K562 (cell line): ENCODE results near the gene CNOT1. TPM values are rescaled to one million over a fixed set of nuclear protein-coding genes. Genes with fewer than 3 reads are reported as not detected.

ENCODE experiments used
- ATAC-seq: fragments of 200-7000 bp; cut with Tn5 transposase; 3 replicates; pipeline ENCODE4 v1.9.1; 2020; ENCODE audit warnings: moderate library complexity
- BruUV-seq: library from RNA; stranded (reverse); fragments of 400-500 nt; replicated peaks from 2 replicates; lab custom pipeline; 2021; lab: Mats Ljungman, UMichigan
- CTCF ChIA-PET: fragments of 300-600 bp; formaldehyde crosslinking; extraction: SDS; loops from one replicate; lab custom pipeline; 2021; ENCODE audit warnings: low intra/inter-chr PET ratio; lab: Yijun Ruan, JAX
- POLR2A ChIA-PET: fragments of 300-600, 350-650 bp; sonication (Branson Sonifier 250); formaldehyde crosslinking; extraction: SDS; loops from one replicate; lab custom pipeline; 2021; ENCODE audit warnings: antibody characterized with exemption, inconsistent platforms; lab: Yijun Ruan, JAX
- DNase-seq, 4 experiments: peaks; one replicate each; pipeline versions ENCODE4 v3.0.0 to v3.0.0-alpha.2; 2011 to 2018; ENCODE audit warnings: low spot score in 3 of 4, mixed read lengths in 3 of 4; ENCODE audit errors: extremely low read depth in 1 of 4
- FAIRE-seq: peaks from 2 replicates; lab custom pipeline; 2011; peaks lifted over from hg19 to GRCh38; lab: Jason Lieb, UNC
- H2AFZ ChIP-seq: 2 replicates; pipeline ENCODE4 v1.6.0; 2011; ENCODE audit warnings: low read depth, low read length, control low read depth, inconsistent platforms
- H3K27ac ChIP-seq: fragments of 200-600 bp; 3 replicates; pipeline ENCODE4 v1.8.0; 2011; ENCODE audit warnings: low read depth, mild to moderate bottlenecking, control low read depth, inconsistent platforms, low read length, moderate library complexity, mixed read lengths; ENCODE audit errors: extremely low read depth
- H3K27me3 ChIP-seq, 2 experiments: fragments of 300-600 bp in 1 of 2; 2 replicates in 1 of 2; 3 replicates in 1 of 2; pipeline versions ENCODE4 v1.6.0 to v1.8.0; 2011; ENCODE audit warnings: inconsistent platforms in 2 of 2, low read length in 2 of 2, mild to moderate bottlenecking in 1 of 2, mixed read lengths in 1 of 2, moderate library complexity in 1 of 2; ENCODE audit not compliant: control insufficient read depth in 2 of 2, insufficient read depth in 2 of 2
- H3K36me3 ChIP-seq: fragments of 300-600 bp; 3 replicates; pipeline ENCODE4 v1.8.0; 2011; ENCODE audit warnings: mild to moderate bottlenecking, low read length, inconsistent platforms; ENCODE audit not compliant: control insufficient read depth, insufficient read depth
- H3K4me1 ChIP-seq, 2 experiments: fragments of 200-600 bp in 1 of 2; replicated peaks in 1 of 2; 2 replicates in 1 of 2; 3 replicates in 1 of 2; pipeline versions ENCODE4 v1.5.1 to v1.8.0; 2011; ENCODE audit warnings: inconsistent platforms in 2 of 2, low read length in 2 of 2, mild to moderate bottlenecking in 1 of 2, mixed read lengths in 1 of 2, moderate library complexity in 1 of 2; ENCODE audit not compliant: control insufficient read depth in 2 of 2, insufficient read depth in 2 of 2
- H3K4me2 ChIP-seq: 2 replicates; pipeline ENCODE4 v1.6.1; 2011; ENCODE audit warnings: low read length, control low read depth, inconsistent platforms, mixed read lengths; ENCODE audit not compliant: insufficient read depth
- H3K4me3 ChIP-seq: fragments of 200-600 bp; sonication (generic), shearing (Covaris generic); 2 replicates; pipeline ENCODE4 v1.5.1; 2016; ENCODE audit warnings: control low read depth, inconsistent platforms
- H3K79me2 ChIP-seq: fragments of 200-600 bp; 3 replicates; pipeline ENCODE4 v1.8.0; 2011; ENCODE audit warnings: low read length, inconsistent platforms; ENCODE audit not compliant: control insufficient read depth, insufficient read depth
- H3K9ac ChIP-seq, 2 experiments: 2 replicates each; pipeline versions ENCODE4 v1.6.0 to v1.6.1; 2011; ENCODE audit warnings: low read depth in 2 of 2, low read length in 2 of 2, control low read depth in 1 of 2, inconsistent platforms in 1 of 2, mild to moderate bottlenecking in 1 of 2, mixed read lengths in 1 of 2; ENCODE audit not compliant: insufficient read depth in 1 of 2
- H3K9me1 ChIP-seq: one replicate; pipeline ENCODE4 v1.6.0; 2011; ENCODE audit warnings: inconsistent platforms, mild to moderate bottlenecking, low read length, moderate library complexity; ENCODE audit not compliant: control insufficient read depth, insufficient read depth
- H3K9me3 ChIP-seq: replicated peaks from 2 replicates; pipeline ENCODE4 v1.5.1; 2011; ENCODE audit warnings: low read depth, low read length, inconsistent platforms; ENCODE audit not compliant: control insufficient read depth, insufficient read depth
- H4K20me1 ChIP-seq: replicated peaks from 2 replicates; pipeline ENCODE4 v1.6.1; 2011; ENCODE audit warnings: low read length, inconsistent platforms, mixed read lengths; ENCODE audit not compliant: control insufficient read depth, insufficient read depth
- CBX3 ChIP-seq, 2 experiments: IDR thresholded peaks; 1 replicate in 1 of 2; 2 replicates in 1 of 2; pipeline ENCODE4 v1.6.1; 2012; ENCODE audit warnings: inconsistent platforms in 2 of 2, low read length in 2 of 2, borderline replicate concordance in 1 of 2, control low read depth in 1 of 2
- EHMT2 ChIP-seq: fragments of 450-650 bp; IDR thresholded peaks from 2 replicates; pipeline ENCODE4 v1.6.1; 2018; ENCODE audit warnings: antibody characterized with exemption
- GTF2A2 ChIP-seq: IDR thresholded peaks from 2 replicates; pipeline ENCODE4 v1.6.1; 2016; ENCODE audit warnings: mild to moderate bottlenecking, missing genetic modification characterization, missing compliant biosample characterization
- ZNF12 ChIP-seq: sonication (generic); formaldehyde crosslinking; IDR thresholded peaks from 2 replicates; pipeline ENCODE4 v1.4.0; 2020; ENCODE audit warnings: mild to moderate bottlenecking, missing genetic modification reagents
- ZNF589 ChIP-seq: fragments of 200-800 bp; sonication (Bioruptor generic); IDR thresholded peaks from 2 replicates; pipeline ENCODE4 v1.6.1; 2016; ENCODE audit warnings: low read depth, missing genetic modification characterization, missing compliant biosample characterization
- WGBS: fragments of 100-300 bp; shearing (Covaris generic); methylation state at CpG from one replicate; pipeline ENCODE4 v1.1.6; 2016; ENCODE audit warnings: low coverage, mixed read lengths; ENCODE audit not compliant: insufficient coverage; ENCODE audit errors: missing lambda C conversion rate; 5-methylcytosine and 5-hydroxymethylcytosine counted together
- in situ Hi-C: fragments of 300-500 bp; cut with MboI; formaldehyde crosslinking; loops from 4 replicates; pipeline ENCODE4 v1.15.0; 2018; ENCODE audit warnings: inconsistent platforms, mixed read lengths
- intact Hi-C: fragments of 100-400 bp; cut with micrococcal nuclease; formaldehyde crosslinking; loops from 2 replicates; pipeline ENCODE4 v1.14.2; 2022
- polyA plus RNA-seq, 8 experiments: library from polyadenylated mRNA; depleted of rRNA in 4 of 8; stranded (reverse) in 5 of 8; unstranded in 3 of 8; fragments of >200 nt; fragmentation: Nextera tagmentation in 2 of 8; fragmentation: Illumina TruSeq in 1 of 8; extraction: Ambion mirVana in 2 of 8; extraction: Trizol in 1 of 8; gene quantifications; 2 replicates each; pipeline versions ENCODE4 v1.2.1 to v1.2.3, GENCODE V29; 2011 to 2014; ENCODE audit warnings: inconsistent platforms in 1 of 8, missing spikeins in 1 of 8
- total RNA-seq, 7 experiments: library from RNA; depleted of rRNA in 6 of 7; stranded (reverse); fragments of >200 nt in 6 of 7; fragmentation: Illumina TruSeq in 2 of 7; extraction: Trizol in 2 of 7; gene quantifications; 2 replicates each; pipeline versions ENCODE4 v1.2.1 to v1.2.3, GENCODE V29; 2011 to 2021; ENCODE audit warnings: low replicate concordance in 1 of 7
- TF ChIP-seq, protein P1 (sequence below): sonication (generic); formaldehyde crosslinking; IDR thresholded peaks from 2 replicates; pipeline ENCODE4 v1.8.0; 2023; ENCODE audit warnings: missing genetic modification reagents, mild to moderate bottlenecking, borderline replicate concordance

The CNOT1 gene
- total and polyA plus RNA-seq, 9 of the 15 experiments (the other 6 are each of a cell fraction or from before 2014, with no cell fraction given), result 110 to 270 (median 220) TPM

GRCh38 chr16:58503863-58504688 lies 125.5 kb downstream of the CNOT1 start:
- Histone ChIP-seq H3K4me2 (no peak overlapping the region), H3K9me1 (no peaks in the 10 kb centered on the region), H3K4me3 (no peak overlapping the region), H3K27me3 (no peaks in the 10 kb centered on the region), H3K4me1 (peaks cover 0 to 46% of the 10 kb centered on the region in 2 experiments; a peak in 3 of 5 replicates), H3K9me3 (no peaks in the 10 kb centered on the region), H3K36me3 (no peaks in the 10 kb centered on the region), H2AFZ (no peak overlapping the region), H3K9ac (no peak overlapping the region), H3K27ac (no peak overlapping the region), H3K79me2 (no peaks in the 10 kb centered on the region), H4K20me1 (peaks cover 5% of the 10 kb centered on the region; the same call in 1 of the 2 replicates)
- TF ChIP-seq GTF2A2 (tag) (no peak), ZNF589 (no peak), EHMT2 (no peak), CBX3 (IDR thresholded peaks at IDR 0.05; ENCODE audit: borderline replicate concordance in 1 of 2, low read length in 2 of 2) (no peak), ZNF12 (CRISPR knock-in tag) (no peak)
- TF ChIP-seq, protein P1, sequence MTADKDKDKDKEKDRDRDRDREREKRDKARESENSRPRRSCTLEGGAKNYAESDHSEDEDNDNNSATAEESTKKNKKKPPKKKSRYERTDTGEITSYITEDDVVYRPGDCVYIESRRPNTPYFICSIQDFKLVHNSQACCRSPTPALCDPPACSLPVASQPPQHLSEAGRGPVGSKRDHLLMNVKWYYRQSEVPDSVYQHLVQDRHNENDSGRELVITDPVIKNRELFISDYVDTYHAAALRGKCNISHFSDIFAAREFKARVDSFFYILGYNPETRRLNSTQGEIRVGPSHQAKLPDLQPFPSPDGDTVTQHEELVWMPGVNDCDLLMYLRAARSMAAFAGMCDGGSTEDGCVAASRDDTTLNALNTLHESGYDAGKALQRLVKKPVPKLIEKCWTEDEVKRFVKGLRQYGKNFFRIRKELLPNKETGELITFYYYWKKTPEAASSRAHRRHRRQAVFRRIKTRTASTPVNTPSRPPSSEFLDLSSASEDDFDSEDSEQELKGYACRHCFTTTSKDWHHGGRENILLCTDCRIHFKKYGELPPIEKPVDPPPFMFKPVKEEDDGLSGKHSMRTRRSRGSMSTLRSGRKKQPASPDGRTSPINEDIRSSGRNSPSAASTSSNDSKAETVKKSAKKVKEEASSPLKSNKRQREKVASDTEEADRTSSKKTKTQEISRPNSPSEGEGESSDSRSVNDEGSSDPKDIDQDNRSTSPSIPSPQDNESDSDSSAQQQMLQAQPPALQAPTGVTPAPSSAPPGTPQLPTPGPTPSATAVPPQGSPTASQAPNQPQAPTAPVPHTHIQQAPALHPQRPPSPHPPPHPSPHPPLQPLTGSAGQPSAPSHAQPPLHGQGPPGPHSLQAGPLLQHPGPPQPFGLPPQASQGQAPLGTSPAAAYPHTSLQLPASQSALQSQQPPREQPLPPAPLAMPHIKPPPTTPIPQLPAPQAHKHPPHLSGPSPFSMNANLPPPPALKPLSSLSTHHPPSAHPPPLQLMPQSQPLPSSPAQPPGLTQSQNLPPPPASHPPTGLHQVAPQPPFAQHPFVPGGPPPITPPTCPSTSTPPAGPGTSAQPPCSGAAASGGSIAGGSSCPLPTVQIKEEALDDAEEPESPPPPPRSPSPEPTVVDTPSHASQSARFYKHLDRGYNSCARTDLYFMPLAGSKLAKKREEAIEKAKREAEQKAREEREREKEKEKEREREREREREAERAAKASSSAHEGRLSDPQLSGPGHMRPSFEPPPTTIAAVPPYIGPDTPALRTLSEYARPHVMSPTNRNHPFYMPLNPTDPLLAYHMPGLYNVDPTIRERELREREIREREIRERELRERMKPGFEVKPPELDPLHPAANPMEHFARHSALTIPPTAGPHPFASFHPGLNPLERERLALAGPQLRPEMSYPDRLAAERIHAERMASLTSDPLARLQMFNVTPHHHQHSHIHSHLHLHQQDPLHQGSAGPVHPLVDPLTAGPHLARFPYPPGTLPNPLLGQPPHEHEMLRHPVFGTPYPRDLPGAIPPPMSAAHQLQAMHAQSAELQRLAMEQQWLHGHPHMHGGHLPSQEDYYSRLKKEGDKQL (CRISPR knock-in tag), result no peak
- no peak for FAIRE-seq
- ChIA-PET POLR2A (interaction anchor here (1.1 kb wide), 1 partner anchor 167 kb away, joined by 6 read pairs; no protein-coding TSS in a partner anchor), CTCF (no interaction called here)
- no peak for DNase-seq
- WGBS, result 50% methylated on average over 17 of the region's 21 CpGs
- intact Hi-C loops (no loop called here), in situ Hi-C loops (loop anchor here (5.0 kb wide), 1 partner anchor 248 kb away; no protein-coding TSS in a partner anchor)
- no peak for ATAC-seq
- no TSS peak for BruUV-seq
